Measurements from ENCODE around the gene EXOC4. TPM values are rescaled to one million over a fixed set of nuclear protein-coding genes. Genes with fewer than 3 reads are reported as not detected.
"Not testable (repeated sequence)": the region's sequence is repeated elsewhere in the genome, so short reads cannot be mapped to it uniquely, and the experiment has no call there.

The EXOC4 gene
- total and polyA plus RNA-seq, 2 donors (not counting 1 experiment from before 2014, with no cell fraction given) = 79.6 to 158 TPM

DNA sequence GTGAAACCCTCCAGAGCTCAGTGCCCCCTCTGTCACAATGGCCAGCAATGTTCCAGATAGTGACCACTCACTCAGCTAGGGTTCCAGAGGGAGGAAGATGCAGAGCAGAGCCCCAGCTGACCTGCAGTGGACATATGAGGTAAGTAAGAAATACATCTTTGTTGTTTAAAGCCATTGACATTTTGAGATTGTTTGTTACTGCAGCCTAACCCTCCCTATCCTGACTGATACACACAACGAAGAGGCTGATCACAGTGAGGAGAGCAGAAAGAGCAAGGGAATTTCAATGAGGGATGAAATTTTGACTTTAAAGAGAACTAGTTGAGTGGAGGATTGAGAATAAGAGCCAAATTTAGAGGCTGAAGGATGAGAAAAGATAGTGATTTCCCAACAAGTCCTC is 822.9 kb downstream of the EXOC4 start:
- no peaks in the 10 kb centered on the region for H3K79me2 ChIP-seq (ENCODE audit: control insufficient read depth, insufficient read depth, low read length)
- H3K27me3 ChIP-seq (ENCODE audit: control insufficient read depth, insufficient read depth, low read length) = no peaks in the 10 kb centered on the region
- H3K4me1 ChIP-seq (ENCODE audit: control insufficient read depth, extremely low read depth, insufficient read depth, low read length) = no peaks in the 10 kb centered on the region
- no peak for TF ChIP-seq EZH2 (IDR thresholded peaks at IDR 0.05; ENCODE audit: low read length, missing control alignments)
- TF ChIP-seq, protein P1, sequence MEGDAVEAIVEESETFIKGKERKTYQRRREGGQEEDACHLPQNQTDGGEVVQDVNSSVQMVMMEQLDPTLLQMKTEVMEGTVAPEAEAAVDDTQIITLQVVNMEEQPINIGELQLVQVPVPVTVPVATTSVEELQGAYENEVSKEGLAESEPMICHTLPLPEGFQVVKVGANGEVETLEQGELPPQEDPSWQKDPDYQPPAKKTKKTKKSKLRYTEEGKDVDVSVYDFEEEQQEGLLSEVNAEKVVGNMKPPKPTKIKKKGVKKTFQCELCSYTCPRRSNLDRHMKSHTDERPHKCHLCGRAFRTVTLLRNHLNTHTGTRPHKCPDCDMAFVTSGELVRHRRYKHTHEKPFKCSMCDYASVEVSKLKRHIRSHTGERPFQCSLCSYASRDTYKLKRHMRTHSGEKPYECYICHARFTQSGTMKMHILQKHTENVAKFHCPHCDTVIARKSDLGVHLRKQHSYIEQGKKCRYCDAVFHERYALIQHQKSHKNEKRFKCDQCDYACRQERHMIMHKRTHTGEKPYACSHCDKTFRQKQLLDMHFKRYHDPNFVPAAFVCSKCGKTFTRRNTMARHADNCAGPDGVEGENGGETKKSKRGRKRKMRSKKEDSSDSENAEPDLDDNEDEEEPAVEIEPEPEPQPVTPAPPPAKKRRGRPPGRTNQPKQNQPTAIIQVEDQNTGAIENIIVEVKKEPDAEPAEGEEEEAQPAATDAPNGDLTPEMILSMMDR (conservative IDR thresholded peaks at IDR 0.05 in 1 of 2, IDR thresholded peaks at IDR 0.05 in 1 of 2; ENCODE audit: low read depth in 1 of 2, low read length in 2 of 2) = no peak
- no peak overlapping the region for H3K27ac ChIP-seq (ENCODE audit: insufficient read depth, low read length)
- no peaks in the 10 kb centered on the region for H4K20me1 ChIP-seq (ENCODE audit: control insufficient read depth, extremely low read depth, insufficient read depth, low read length)
- H3K9me3 ChIP-seq (ENCODE audit: control insufficient read depth, insufficient read depth, low read depth, low read length) = no peaks in the 10 kb centered on the region
- no peak overlapping the region for H3K4me3 ChIP-seq (replicated peaks in 1 of 4; ENCODE audit: control extremely low read depth in 1 of 4, insufficient read depth in 1 of 4, low read depth in 3 of 4, low read length in 4 of 4)
- no peak overlapping the region for H2AFZ ChIP-seq (ENCODE audit: low read length)
- H3K4me2 ChIP-seq (ENCODE audit: extremely low read depth, insufficient read depth, low read length) = no peak overlapping the region
- no peak overlapping the region for H3K9ac ChIP-seq (ENCODE audit: insufficient read depth, low read length)
- no peak for DNase-seq (ENCODE audit: low read depth in 2 of 2)
- H3K36me3 ChIP-seq (ENCODE audit: control insufficient read depth, insufficient read depth, low read length) = no peaks in the 10 kb centered on the region

DNA sequence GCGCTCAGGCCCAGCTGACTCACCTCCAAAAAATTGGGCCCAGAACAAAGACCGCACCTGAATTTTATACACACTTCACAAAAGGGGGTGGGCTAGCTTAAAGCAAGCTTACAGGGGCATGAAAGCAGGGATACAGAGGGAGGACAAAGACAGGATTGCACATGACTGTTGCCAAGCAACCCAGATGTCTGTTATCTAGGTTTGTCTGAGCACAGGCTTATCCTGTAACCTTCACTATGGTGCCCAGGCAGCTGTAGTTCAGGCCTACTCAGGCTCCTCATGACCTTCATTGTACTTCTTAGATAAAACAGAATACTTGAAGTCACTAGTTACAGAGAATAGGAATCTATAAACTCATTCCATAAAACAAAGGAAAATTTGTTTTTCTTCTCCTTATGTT is 824.7 kb downstream of the EXOC4 start:
- H3K36me3 ChIP-seq (ENCODE audit: control insufficient read depth, insufficient read depth, low read length); H2AFZ ChIP-seq (ENCODE audit: low read length); H4K20me1 ChIP-seq (ENCODE audit: control insufficient read depth, extremely low read depth, insufficient read depth, low read length); H3K4me3 ChIP-seq (replicated peaks in 1 of 4; ENCODE audit: control extremely low read depth in 1 of 4, insufficient read depth in 1 of 4, low read depth in 3 of 4, low read length in 4 of 4); DNase-seq (ENCODE audit: low read depth in 2 of 2); H3K9ac ChIP-seq (ENCODE audit: insufficient read depth, low read length); H3K4me1 ChIP-seq (ENCODE audit: control insufficient read depth, extremely low read depth, insufficient read depth, low read length); H3K27me3 ChIP-seq (ENCODE audit: control insufficient read depth, insufficient read depth, low read length); H3K27ac ChIP-seq (ENCODE audit: insufficient read depth, low read length); H3K79me2 ChIP-seq (ENCODE audit: control insufficient read depth, insufficient read depth, low read length); H3K4me2 ChIP-seq (ENCODE audit: extremely low read depth, insufficient read depth, low read length); H3K9me3 ChIP-seq (ENCODE audit: control insufficient read depth, insufficient read depth, low read depth, low read length): not testable (repeated sequence)

DNA sequence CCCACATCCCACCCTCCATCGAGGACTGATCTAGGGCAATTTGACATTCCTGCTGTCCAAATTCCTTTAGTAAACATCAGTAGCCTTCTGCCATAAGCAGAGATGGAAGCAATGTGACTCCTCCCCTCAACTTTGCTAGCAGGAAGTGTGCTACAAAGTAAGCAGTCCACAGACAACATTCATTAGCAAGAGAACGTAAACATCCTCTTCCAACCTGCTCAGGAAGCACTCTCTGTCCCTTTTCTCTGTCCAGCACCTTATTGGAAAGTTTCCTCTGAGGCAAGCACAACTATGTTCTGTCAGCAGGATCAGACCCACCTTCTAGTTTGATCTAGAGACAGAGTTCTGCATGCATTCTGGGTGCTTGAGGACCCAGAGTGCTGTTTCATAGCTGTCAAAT is 826.1 kb downstream of the EXOC4 start:
- H3K27ac ChIP-seq (ENCODE audit: insufficient read depth, low read length) = no peak overlapping the region
- no peaks in the 10 kb centered on the region for H3K4me1 ChIP-seq (ENCODE audit: control insufficient read depth, extremely low read depth, insufficient read depth, low read length)
- no peak for DNase-seq (ENCODE audit: low read depth in 2 of 2)
- no peak overlapping the region for H3K4me2 ChIP-seq (ENCODE audit: extremely low read depth, insufficient read depth, low read length)
- no peaks in the 10 kb centered on the region for H3K9me3 ChIP-seq (ENCODE audit: control insufficient read depth, insufficient read depth, low read depth, low read length)
- no peaks in the 10 kb centered on the region for H3K79me2 ChIP-seq (ENCODE audit: control insufficient read depth, insufficient read depth, low read length)
- no peak overlapping the region for H3K4me3 ChIP-seq (replicated peaks in 1 of 4; ENCODE audit: control extremely low read depth in 1 of 4, insufficient read depth in 1 of 4, low read depth in 3 of 4, low read length in 4 of 4)
- no peak overlapping the region for H2AFZ ChIP-seq (ENCODE audit: low read length)
- no peaks in the 10 kb centered on the region for H3K27me3 ChIP-seq (ENCODE audit: control insufficient read depth, insufficient read depth, low read length)
- TF ChIP-seq EZH2 (IDR thresholded peaks at IDR 0.05; ENCODE audit: low read length, missing control alignments) = no peak
- TF ChIP-seq, protein P1 (conservative IDR thresholded peaks at IDR 0.05 in 1 of 2, IDR thresholded peaks at IDR 0.05 in 1 of 2; ENCODE audit: low read depth in 1 of 2, low read length in 2 of 2) = no peak
- no peaks in the 10 kb centered on the region for H4K20me1 ChIP-seq (ENCODE audit: control insufficient read depth, extremely low read depth, insufficient read depth, low read length)
- H3K36me3 ChIP-seq (ENCODE audit: control insufficient read depth, insufficient read depth, low read length) = no peaks in the 10 kb centered on the region
- no peak overlapping the region for H3K9ac ChIP-seq (ENCODE audit: insufficient read depth, low read length)

Measured in fibroblast of lung (primary cell).